Pancreas (tissue), 10 donors: ENCODE data around the gene FAM131A. TPM values are rescaled to one million over a fixed set of nuclear protein-coding genes. Genes with fewer than 3 reads are reported as not detected.

Source experiments
- ATAC-seq, 4 donors: fragments of 200-7000 bp; cut with Tn5 transposase; one replicate each; pipeline versions ENCODE4 v1.8.0 to v1.9.1; 2020; ENCODE audit warnings: mild to moderate bottlenecking in 4 of 4, moderate library complexity in 4 of 4
- DNase-seq, 6 donors: peaks; one replicate each; pipeline ENCODE4 v3.0.0-alpha.2; 2020
- FAIRE-seq: peaks from 2 replicates; lab custom pipeline; 2012; peaks lifted over from hg19 to GRCh38; lab: Jason Lieb, UNC
- H3K27ac ChIP-seq, 4 donors: fragments of 200-600 bp; sonication (generic); 1 replicate in 3 of 4; 2 replicates in 1 of 4; pipeline versions ENCODE4 v1.5.0 to v1.8.0; 2020
- H3K27me3 ChIP-seq, 4 donors: fragments of 200-600 bp; one replicate each; pipeline ENCODE4 v1.8.0; 2021
- H3K36me3 ChIP-seq, 3 donors: fragments of 200-600 bp; sonication (generic) in 1 of 3; one replicate each; pipeline versions ENCODE4 v1.5.0 to v1.8.0; 2020 to 2021
- H3K4me1 ChIP-seq, 3 donors: fragments of 200-600 bp; one replicate each; pipeline ENCODE4 v1.8.0; 2021
- H3K4me3 ChIP-seq, 4 donors: fragments of 200-600 bp; sonication (generic) in 2 of 4; one replicate each; pipeline versions ENCODE4 v1.5.0 to v1.8.0; 2020 to 2021
- H3K9me3 ChIP-seq, 4 donors: fragments of 200-600 bp; one replicate each; pipeline ENCODE4 v1.8.0; 2021
- CTCF ChIP-seq, 4 donors: fragments of 200-600 bp; sonication (generic) in 3 of 4; IDR thresholded peaks; one replicate each; pipeline versions ENCODE4 v1.5.0 to v1.8.0; 2021; ENCODE audit warnings: antibody characterized with exemption in 4 of 4
- WGBS, 2 donors: extraction: QIAGEN DNeasy Blood & Tissue Kit; methylation state at CpG; one replicate each; pipeline ENCODE4 v1.1.7; 2013; 5-methylcytosine and 5-hydroxymethylcytosine counted together
- intact Hi-C, 3 donors: fragments of 100-400 bp; cut with DNase I; formaldehyde crosslinking; loops; one replicate each; pipeline versions ENCODE4 v1.11.1 to v1.14.2; 2022
- polyA plus RNA-seq, 2 donors: library from polyadenylated mRNA; stranded (reverse); fragments of 200-250 nt; gene quantifications; one replicate each; pipeline ENCODE4 v1.2.3, GENCODE V29; 2013
- total RNA-seq, 6 donors: library from RNA; stranded (reverse); fragmentation: NEBNext Ultra II Directional in 4 of 6; extraction: Animal tissue kit (Norgen Biotek cat#: 25700) in 4 of 6; gene quantifications; one replicate each; pipeline versions ENCODE4 v1.2.1 to v1.2.4, GENCODE V29; 2021 to 2023
- donor health status: healthy with polysubstance abuse.
- donor health status: DM: no; HTN: no; CAD: no; lungs with moderate emphysema.
- donor health status: DM: no; HTN: no; CAD: no.
- donor health status: control.
- donor health status: control.
- donor health status: Bipolar disorder and iron deficiency.
- donor health status: DM: yes; HTN: yes; CAD: no.
- donor health status: DM: no; HTN: no; CAD: no.
- donor health status: DM: no; HTN: no; CAD: no.
- donor health status: DM: yes; HTN: yes; CAD: no.

FAM131A gene
- total and polyA plus RNA-seq, 8 donors = 4.0 to 22.5 (median 7.9) TPM

GRCh38 chr3:184325715-184326369 is 11.6 kb upstream of the FAM131A start:
- ATAC-seq (no peak), DNase-seq (no peak), FAIRE-seq (no peak)
- peaks cover 0 to 2% (median under 1%) of the 10 kb centered on the region in 3 donors for H3K4me1 ChIP-seq
- intact Hi-C loops = no loop called here
- no peak overlapping the region for H3K4me3 ChIP-seq
- no peak overlapping the region for H3K27ac ChIP-seq
- no peak for TF ChIP-seq CTCF (IDR thresholded peaks at IDR 0.05)
- no peaks in the 10 kb centered on the region for H3K27me3 ChIP-seq
- no peaks in the 10 kb centered on the region for H3K9me3 ChIP-seq
- WGBS, 2 donors = 67 to 77% methylated on average over 6 of the region's 6 CpGs
- peaks cover 40 to 95% (median 88%) of the 10 kb centered on the region in 3 donors for H3K36me3 ChIP-seq

GRCh38 chr3:184327171-184327570 is 10.2 kb upstream of the FAM131A start:
- 94% methylated on average over 21 of the region's 21 CpGs for WGBS, 2 donors
- Histone ChIP-seq H3K4me1 (no peaks in the 10 kb centered on the region), H3K27me3 (no peaks in the 10 kb centered on the region), H3K36me3 (peaks cover 41 to 95% (median 85%) of the 10 kb centered on the region in 3 donors), H3K4me3 (no peak overlapping the region), H3K9me3 (no peaks in the 10 kb centered on the region), H3K27ac (no peak overlapping the region)
- FAIRE-seq = no peak
- intact Hi-C loops = no loop called here
- no peak for ATAC-seq
- TF ChIP-seq CTCF (IDR thresholded peaks at IDR 0.05) = no peak
- no peak for DNase-seq

GRCh38 chr3:184328516-184328915 is 8.9 kb upstream of the FAM131A start:
- TF ChIP-seq CTCF (IDR thresholded peaks at IDR 0.05) = no peak
- 54 to 72% methylated on average over 3 of the region's 3 CpGs for WGBS, 2 donors
- peaks cover 35 to 93% (median 84%) of the 10 kb centered on the region in 3 donors for H3K36me3 ChIP-seq
- no peak overlapping the region for H3K4me3 ChIP-seq
- H3K4me1 ChIP-seq = no peaks in the 10 kb centered on the region
- H3K9me3 ChIP-seq = no peaks in the 10 kb centered on the region
- no peaks in the 10 kb centered on the region for H3K27me3 ChIP-seq
- no peak for ATAC-seq
- no peak overlapping the region for H3K27ac ChIP-seq
- no peak for DNase-seq
- intact Hi-C loops = no loop called here
- no peak for FAIRE-seq

DNA sequence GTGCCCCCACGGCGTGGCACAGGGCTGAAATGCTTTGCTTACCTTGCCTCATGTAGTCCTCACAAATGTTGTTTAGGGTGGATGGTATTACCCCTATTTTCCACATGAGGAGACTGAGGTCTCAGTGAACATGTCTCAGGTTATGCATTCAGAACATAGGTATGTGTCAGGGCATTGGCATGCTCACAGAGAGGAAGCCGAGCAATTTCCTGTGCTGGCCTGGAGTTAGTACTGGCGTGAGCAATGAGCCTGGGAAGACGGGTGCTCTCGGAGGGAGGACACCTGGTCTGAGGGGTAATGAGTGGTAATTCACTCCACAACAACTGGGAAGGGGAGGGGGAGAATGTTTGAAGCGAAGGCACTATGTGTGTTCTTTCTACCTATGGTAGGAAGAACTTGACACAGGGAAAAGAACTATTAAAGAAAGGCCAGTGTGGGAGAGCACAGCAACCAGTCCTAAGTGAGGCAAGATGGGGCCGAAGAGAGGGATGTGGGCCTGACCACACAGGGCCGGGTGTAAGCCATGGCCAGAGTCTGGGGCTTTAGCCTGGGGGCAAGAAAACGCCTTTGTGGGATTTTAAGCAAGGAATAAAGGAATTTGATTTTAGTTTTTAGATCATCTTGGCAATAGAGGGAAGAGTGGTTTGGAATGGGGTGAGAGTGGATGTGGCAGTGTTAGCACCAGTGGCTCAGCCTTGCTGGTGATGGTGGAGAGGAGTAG is 4.9 kb upstream of the FAM131A start:
- no peaks in the 10 kb centered on the region for H3K27me3 ChIP-seq
- H3K4me1 ChIP-seq = peaks cover 0 to 11% (median 0%) of the 10 kb centered on the region in 3 donors
- intact Hi-C loops = no loop called here
- WGBS, 2 donors = 77 to 86% methylated on average over 10 of the region's 10 CpGs
- no peaks in the 10 kb centered on the region for H3K9me3 ChIP-seq
- H3K36me3 ChIP-seq = peaks cover 21 to 62% (median 44%) of the 10 kb centered on the region in 3 donors
- H3K27ac ChIP-seq = no peak overlapping the region
- TF ChIP-seq CTCF (IDR thresholded peaks at IDR 0.05) = no peak
- DNase-seq = no peak
- no peak for ATAC-seq
- no peak for FAIRE-seq
- no peak overlapping the region for H3K4me3 ChIP-seq

DNA sequence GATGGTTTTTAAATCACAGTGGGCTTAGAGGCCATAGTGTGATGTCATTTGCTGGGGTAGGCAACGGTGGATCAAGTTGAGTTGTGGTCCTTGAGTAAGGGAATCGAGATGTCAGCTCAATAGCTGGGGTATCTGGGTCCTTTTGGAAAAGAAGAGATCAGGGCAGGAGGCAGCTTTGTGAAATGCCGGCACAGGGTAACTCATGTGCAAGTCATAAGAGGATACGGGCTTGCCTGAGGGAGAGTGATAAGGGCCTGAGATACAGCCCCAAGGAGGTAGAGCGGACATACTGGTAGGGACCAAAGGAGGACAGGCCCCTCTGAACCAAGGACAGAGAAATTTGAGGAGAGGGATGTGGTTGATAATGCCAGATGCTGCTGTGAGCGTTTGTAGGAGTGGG is 4.2 kb upstream of the FAM131A start:
- no peaks in the 10 kb centered on the region for H3K27me3 ChIP-seq
- H3K9me3 ChIP-seq = no peaks in the 10 kb centered on the region
- intact Hi-C loops = no loop called here
- DNase-seq (no peak), ATAC-seq (no peak), FAIRE-seq (no peak)
- H3K4me3 ChIP-seq = no peak overlapping the region
- no peak overlapping the region for H3K27ac ChIP-seq
- peaks cover 21 to 56% (median 39%) of the 10 kb centered on the region in 3 donors for H3K36me3 ChIP-seq
- 77 to 81% methylated on average over 6 of the region's 6 CpGs for WGBS, 2 donors
- H3K4me1 ChIP-seq = peaks cover 0 to 11% (median 0%) of the 10 kb centered on the region in 3 donors
- TF ChIP-seq CTCF (IDR thresholded peaks at IDR 0.05) = no peak
